Measurements from ENCODE around the gene HPGD.

- TF ChIP-seq CTCF (IDR thresholded peaks at IDR 0.05) (no peak), POLR2A (IDR thresholded peaks at IDR 0.05) (no peak)
Observed at GRCh38 chr4:174494726-174495125, 27.6 kb downstream of the HPGD start.
